ENCODE measurements around the gene PCSK1N. TPM values are rescaled to one million over a fixed set of nuclear protein-coding genes. Genes with fewer than 3 reads are reported as not detected.
"Not testable (repeated sequence)": the region's sequence is repeated elsewhere in the genome, so short reads cannot be mapped to it uniquely, and the experiment has no call there.

The PCSK1N gene, protein sequence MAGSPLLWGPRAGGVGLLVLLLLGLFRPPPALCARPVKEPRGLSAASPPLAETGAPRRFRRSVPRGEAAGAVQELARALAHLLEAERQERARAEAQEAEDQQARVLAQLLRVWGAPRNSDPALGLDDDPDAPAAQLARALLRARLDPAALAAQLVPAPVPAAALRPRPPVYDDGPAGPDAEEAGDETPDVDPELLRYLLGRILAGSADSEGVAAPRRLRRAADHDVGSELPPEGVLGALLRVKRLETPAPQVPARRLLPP
- total RNA-seq = not detected in 2 replicates

DNA sequence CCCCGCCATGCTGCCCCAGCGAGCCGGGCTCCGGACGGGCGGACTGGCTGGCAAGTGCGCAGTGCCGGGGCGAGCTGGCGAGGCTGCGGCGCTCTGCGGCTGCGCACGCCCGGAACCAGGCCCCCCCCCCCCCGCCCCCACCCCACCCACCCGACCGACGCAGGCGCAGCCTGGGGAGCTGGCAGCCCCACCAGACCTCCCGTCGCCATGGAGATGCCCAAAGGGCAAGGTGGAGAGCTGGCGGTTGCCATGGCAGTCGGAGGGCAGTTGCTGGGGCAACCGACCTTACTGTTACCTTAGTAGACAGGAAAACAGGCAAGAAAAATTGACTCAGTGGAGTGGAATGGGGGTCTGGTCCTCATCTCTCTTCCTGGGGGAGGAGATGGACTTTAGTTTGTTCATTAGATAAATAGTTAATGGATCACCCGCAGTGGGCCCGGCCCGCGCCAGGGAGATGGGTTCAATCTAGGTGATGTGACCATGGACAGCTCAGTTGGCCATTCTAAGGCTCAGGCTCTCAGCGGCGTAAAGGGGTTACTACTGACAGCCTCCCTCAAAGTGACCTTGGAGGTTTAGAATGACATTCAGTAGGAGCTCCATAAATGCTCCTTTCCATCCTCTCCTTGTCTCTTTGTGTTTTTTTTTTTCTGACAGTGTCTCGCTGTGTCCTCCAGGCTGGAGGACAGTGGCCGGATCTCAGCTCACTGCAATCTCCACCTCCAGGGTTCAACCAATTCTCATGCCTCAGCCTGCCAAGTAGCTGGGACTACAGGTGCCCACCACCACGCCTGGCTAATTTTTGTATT lies at the start of gene PCSK1N:
Gene PCSK1N (minus strand): TSS at position 87 of the 806 bp plus-strand sequence. CDS start 78 bp downstream, at position 9.
- no peak for DNase-seq (ENCODE audit: low read depth, low spot score)

DNA sequence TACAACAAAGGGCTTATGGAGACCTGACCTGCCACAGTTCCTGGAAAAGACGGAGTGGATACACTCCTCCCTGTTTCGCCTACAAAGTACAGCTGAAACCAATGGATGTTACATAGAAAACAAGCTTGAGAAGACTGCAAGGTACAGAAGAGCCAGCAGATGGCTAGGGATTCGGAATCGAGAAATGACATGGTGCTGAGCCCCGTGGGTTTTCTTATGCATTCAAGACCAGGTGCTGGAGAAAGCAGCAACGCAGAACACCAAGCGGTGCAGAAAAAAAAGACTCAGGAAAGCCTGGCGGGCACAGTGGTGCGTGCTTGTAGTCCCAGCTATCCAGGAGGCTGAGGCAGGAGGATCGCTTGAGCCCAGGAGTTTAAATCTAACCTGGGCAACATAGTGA lies 48.3 kb upstream of the PCSK1N start:
- DNase-seq (ENCODE audit: low read depth, low spot score) = no peak

DNA sequence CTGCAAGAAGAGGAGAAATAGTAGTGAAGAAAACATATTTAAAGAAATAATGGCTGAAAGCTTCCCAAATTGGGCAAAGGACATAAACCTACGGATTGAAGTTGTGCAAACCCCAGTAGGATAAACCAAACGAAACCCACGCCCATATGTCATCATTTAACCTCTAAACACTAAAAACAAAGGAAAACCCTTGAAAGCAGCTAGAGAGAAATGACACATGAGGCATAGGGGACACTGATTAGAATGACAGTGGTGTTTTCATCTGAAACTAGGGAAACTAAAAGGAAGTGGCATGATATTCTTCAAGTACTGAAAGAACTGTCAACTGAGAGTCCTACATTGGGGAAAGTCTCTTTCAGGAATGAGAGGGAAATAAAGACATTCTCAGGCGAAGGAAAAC lies 41.5 kb upstream of the PCSK1N start:
- DNase-seq (ENCODE audit: low read depth, low spot score) = not testable (repeated sequence)

DNA sequence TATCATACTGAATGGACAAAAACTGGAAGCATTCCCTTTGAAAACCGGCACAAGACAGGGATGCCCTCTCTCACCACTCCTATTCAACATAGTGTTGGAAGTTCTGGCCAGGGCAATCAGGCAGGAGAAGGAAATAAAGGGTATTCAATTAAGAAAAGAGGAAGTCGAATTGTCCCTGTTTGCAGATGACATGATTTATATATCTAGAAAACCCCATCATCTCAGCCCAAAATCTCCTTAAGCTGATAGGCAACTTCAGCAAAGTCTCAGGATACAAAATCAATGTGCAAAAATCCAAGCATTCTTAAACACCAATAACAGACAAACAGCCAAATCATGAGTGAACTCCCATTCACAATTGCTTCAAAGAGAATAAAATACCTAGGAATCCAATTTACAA lies 36.6 kb upstream of the PCSK1N start:
- not testable (repeated sequence) for DNase-seq (ENCODE audit: low read depth, low spot score)

DNA sequence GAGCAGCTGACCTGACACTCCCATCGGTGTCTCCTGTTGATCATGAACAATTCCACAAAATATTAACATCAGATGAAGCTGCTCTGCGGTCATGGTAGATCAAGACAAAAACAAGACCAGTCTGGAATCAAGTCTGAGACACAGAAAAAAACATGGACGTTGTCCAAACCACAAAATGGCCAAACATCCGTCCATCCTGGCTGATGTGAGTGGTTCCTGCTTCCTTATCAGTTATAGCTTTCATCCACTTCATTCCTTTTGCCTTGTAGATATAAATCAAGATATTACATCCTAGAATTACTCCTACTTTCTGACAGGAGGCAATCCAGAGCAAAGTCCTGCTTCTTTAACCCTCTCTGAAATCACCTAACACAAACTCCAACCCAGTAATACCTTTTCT lies 28.8 kb upstream of the PCSK1N start:
- DNase-seq (ENCODE audit: low read depth, low spot score) = no peak

DNA sequence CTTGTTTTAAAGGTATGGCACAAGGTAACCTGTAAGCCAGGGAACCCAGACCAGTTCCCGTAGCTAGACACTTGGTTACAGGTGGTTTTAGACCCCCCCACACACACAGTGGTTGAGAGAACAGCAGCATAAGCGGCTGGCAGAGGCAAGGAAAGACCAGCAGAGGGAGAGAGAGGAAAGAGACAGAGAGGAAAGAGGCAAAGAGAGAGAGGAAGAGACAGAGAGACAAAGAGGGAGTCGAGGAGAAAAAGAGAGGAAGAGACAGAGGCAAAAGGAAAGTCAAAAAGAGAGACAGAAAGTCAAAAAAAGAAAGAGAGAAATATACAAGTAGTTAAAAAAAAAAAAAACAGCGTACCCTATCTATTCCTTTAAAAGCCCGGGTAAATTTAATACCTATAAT lies 19.5 kb upstream of the PCSK1N start:
- DNase-seq (ENCODE audit: low read depth, low spot score) = no peak

DNA sequence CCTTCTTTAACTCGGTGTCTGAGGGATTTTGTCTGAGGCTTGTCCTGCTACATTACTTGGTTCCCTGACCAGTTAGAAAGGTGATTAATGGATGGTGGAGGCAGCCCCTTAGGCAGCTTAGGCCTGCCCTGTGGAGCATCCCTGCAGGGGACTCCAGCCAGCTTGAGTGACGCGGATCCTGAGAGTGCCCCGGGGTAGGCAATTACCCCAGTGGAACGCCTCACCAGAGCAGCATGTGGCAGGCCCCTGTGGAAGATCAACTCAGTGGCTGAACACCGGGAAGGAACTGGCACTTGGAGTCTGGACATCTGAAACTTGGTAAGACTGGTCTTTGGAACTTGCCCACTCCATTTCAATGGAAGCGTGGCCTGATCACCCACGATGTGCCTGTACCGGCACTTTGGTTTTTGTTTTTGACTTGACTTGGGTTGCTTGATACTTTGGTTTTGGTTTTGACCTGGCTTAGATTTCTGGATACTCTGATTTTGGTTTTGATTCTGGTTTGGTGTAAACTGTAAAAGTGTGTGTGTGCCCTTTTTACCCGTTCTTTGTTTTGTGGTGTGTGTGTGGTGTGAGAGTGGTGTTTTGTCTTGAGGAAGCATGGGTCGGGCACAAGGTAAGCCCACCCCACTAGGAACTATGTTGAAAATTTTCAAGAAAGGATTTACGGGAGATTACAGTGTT lies 18.9 kb upstream of the PCSK1N start:
- DNase-seq (ENCODE audit: low read depth, low spot score) = not testable (repeated sequence)

DNA sequence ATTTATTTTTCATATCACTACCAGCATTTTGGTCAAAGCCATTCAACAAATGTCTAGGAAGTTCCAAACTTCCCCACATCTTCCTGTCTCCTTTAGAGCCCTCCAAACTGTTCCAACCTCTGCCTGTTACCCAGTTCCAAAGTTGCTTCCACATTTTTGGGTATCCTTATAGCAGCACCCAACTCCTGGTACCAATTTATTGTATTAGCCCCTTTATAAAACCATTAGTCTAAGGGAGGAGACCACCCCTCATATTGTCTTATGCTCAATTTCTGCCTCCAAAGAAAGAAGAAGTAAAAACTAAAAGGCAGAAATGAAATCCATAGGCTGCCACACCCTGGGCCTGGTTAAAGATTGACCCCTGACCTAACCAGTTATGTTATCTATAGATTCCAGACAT lies 18.1 kb upstream of the PCSK1N start:
- DNase-seq (ENCODE audit: low read depth, low spot score) = not testable (repeated sequence)

DNA sequence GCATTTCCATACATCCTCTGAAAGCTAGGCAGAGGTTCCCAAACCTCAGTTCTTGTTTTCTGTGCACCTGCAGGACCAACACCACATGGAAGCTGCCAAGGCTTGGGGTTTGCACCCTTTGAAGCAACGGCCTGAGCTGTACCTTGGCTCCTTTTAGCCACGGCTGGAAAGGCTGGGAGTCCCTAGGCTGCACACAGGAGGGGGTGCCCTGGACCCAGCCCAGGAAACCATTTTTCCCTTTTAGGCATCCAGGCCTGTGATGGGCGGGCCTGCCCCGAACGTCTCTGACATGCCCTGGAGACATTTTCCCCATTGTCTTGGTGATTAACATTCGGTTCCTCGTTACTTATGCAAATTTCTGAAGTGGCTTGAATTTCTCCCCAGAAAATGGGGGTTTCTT lies 17.4 kb upstream of the PCSK1N start:
- DNase-seq (ENCODE audit: low read depth, low spot score) = no peak

DNA sequence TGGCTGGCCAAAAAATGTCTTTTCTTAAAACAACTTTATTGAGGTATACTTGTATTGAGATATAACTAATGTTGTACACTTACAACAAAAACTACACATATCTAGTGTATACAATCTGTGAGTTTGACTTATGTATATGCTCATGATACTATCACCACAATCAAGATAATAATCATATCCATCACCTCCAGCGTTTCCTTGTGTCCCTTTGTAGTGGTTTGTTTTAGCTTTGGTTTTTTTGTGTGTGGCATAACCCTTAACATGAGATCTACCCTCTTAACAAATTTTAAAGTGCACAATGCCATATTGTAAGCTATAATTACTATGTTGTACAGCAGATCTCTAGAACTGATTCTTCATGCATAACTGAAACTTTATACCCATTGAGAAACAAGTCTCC lies 13.4 kb upstream of the PCSK1N start:
- DNase-seq (ENCODE audit: low read depth, low spot score) = no peak

DNA sequence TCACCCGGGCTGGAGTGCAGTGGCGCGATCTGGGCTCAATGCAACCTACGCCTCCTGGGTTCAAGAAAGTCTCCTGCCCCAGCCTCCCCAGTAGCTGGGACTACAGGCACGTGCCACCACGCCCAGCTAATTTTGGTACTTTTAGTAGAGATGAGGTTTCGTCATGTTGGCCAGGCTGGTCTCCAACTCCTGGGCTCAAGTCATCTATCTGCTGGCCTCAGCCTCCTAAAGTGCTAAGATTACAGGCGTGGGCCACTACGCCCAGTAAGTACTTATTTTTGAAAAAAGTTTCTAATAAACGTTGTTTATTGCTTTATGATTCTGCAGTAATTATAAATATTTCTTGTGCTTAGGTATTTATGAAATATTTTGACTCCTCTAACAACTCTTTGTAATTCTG lies 4.3 kb upstream of the PCSK1N start:
- no peak for DNase-seq (ENCODE audit: low read depth, low spot score)

DNA sequence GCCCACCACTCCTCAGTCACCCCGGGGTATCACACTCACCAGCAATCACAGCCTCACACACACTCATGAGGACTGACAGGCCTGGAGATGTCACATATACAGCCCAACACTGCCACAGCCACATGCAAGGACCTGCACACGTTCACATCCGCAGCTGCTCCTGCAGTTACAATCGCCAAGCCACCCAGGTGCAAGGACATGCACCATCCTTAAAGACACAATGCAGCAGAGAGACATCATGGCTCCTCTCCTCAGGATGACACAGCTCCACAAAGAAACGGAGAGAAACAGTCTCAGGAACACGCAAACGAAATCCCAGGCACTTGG lies 1.1 kb downstream of the PCSK1N start:
- no peak for DNase-seq (ENCODE audit: low read depth, low spot score)

DNA sequence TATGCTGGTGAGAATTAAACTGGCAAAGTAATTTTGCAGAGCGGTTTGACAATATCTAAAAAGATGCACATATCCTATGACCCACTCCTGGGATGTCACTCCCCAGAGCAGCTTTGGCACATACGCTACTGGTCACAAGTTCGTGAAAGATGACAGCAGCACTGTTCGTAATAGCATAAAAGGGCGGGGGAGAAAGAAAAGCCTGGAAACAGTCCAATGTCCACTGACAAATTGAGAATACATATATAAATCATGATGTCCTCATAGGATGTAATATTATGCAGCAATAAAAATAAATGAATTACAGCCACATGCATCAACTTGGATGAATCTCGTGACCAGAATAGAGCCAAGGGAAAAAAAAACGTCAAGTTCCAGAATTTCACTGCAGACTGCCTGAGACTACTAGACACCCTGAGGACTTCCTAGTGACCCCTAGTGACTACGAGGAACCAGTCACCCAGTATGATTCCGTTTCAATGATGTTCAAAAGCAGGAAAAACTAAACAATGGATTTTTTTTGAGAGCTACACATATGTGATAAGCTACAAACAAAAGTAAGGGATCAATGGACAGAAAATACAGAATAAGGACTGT lies 1.8 kb downstream of the PCSK1N start:
- no peak for DNase-seq (ENCODE audit: low read depth, low spot score)

DNA sequence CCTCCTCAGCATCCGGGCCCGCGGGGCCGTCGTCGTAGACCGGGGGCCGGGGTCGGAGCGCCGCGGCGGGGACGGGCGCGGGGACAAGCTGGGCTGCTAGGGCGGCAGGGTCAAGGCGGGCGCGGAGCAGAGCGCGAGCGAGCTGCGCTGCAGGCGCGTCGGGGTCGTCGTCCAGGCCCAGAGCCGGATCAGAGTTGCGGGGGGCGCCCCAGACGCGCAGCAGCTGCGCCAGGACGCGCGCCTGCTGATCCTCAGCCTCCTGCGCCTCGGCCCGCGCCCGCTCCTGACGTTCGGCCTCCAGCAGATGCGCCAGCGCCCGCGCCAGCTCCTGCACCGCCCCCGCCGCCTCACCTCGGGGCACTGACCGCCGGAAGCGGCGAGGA lies 3.5 kb downstream of the PCSK1N start:
- DNase-seq (ENCODE audit: low read depth, low spot score) = no peak

DNA sequence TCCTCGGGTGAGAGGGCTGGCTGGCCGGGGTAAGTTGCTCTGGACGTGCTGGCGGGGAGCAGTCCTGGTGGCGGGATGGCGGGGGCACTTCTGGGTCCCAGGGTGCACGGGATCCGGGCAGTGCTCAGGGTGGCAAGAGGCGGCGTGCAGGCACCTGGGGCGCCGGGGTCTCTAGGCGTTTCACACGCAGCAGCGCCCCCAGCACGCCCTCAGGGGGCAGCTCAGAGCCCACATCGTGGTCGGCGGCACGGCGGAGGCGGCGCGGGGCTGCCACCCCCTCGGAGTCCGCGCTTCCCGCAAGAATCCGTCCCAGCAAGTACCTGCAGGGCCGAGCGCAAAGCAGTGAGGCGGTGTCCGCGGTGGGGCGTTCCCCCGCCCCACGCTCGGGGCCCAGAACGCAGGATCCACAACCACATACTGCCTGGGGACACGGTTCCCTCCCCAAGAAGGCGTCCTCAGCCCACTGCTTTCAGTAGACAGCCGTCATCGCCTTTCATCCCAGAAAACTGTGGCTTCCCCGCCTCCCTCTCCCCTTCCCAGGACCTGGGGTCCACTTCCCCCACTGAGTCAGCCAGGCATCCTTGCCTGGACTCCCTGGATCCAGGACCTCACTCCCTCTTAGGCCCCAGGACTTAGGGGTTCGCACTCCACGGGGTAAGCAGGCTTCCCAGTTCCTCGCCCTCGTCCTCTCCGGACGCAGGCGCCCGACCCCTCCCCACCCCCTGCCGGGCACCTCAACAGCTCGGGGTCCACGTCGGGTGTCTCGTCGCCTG lies 4.1 kb downstream of the PCSK1N start:
- no peak for DNase-seq (ENCODE audit: low read depth, low spot score)

DNA sequence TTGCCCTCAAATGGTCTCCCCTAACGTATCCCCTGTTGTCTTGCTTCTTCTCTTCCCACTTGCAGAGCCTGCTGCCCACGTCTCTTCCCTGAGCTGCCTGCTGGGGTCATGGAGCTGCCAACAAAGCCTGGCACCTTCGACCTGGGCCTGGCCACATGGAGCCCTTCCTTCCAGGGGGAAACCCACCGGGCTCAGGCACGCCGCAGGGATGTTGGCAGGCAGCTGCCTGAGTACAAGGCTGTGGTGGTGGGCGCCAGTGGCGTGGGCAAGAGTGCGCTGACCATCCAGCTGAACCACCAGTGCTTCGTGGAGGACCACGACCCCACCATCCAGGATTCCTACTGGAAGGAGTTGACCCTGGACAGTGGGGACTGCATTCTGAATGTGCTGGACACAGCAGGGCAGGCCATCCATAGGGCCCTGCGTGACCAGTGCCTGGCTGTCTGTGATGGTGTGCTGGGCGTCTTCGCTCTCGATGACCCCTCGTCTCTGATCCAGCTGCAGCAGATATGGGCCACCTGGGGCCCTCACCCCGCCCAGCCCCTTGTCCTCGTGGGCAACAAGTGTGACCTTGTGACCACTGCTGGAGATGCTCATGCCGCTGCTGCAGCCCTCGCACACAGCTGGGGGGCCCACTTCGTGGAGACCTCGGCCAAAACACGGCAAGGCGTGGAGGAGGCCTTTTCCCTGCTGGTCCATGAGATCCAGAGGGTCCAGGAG lies 6.2 kb downstream of the PCSK1N start:
- DNase-seq (ENCODE audit: low read depth, low spot score) = no peak

DNA sequence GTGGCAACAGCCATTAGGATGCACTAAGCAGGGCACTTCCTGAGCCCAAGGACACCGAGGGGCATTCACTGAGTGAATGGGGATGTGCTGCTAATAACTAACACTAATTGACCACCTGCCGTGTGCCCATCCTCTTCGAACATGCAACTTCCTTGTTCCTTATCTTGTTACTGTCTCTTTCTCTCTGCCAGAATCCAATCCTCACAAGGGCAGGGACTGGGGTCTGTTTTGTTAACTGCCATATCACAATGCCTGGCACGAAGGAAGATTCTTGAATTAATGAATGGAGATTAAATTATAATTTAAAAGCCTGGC lies 7.8 kb downstream of the PCSK1N start:
- DNase-seq (ENCODE audit: low read depth, low spot score) = no peak

DNA sequence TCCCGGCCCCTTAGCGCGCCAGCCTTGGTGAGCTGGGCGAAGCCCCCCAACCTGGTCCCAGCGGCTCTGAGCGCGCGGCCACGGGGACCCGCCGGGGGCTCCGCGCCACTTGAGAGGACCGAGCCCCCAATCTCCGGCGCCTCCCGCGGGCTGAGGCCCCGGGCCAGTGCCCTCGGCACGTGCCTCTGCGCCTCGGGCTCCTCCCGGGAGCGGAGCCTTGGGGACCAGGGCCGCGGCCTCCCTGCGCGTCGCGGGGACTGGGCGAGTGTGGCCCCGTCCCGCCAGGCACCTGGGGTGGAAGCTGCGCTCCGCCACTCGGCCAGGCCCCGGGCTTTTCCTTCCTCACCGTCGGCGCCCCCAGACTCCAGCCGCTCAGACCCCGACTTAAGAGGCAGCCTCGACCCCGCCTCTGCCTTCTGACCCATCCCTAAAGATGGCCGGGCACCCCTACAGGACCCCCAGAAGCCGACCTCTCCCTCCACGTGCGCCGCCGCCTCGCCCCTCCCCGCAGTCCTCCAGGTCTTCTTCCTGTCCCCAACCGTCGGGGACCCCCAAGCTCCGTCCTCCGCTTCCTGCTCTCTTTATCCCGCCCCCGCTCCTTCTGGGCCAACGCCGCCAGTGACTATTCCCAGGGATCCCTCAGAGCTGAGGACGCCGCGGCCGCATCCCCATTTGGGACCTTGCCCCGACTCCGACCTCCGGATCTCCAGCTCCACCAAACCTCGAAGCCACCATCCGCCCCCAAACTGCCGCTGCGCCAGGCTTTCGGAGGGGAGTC lies 8.3 kb downstream of the PCSK1N start:
- no peak for DNase-seq (ENCODE audit: low read depth, low spot score)

DNA sequence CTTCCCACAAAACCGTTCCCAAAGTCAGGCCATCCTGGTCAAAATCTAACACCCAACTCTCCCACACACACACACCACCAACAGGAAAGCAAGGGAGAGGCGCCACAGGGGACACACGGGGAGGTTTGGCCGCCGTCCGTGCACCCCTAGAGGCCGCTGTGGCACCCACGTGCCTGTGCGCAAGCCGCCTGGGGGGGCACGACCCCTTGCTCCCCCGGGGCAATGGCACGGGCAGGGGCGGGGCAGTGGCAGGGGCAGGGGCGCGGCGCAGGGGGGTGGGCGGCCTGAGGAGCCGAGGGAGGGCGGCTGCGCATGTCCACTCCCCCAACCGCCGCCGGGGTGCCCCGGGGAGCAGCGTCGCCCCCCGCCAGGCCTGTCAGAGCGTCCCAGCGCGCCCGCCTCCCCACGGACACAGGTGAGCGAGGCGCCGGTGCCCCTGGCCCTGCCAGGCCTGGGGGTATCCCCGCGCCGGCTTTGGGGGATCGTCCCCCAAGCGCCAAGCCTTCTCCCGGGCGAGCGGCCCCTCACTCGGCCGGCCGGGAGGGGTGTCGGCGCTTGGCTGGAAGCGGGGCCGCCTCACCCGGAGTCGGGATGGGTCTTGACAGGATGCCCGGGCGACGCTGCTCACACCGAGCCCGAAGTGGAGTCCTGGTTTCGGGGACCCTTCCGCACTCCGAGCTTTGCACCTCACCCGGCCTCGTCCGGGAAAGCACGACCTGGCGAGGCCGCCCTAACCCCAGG lies 9.1 kb downstream of the PCSK1N start, which contains the start of gene ERAS:
Gene ERAS (plus strand): TSS at position 379 of the 741 bp plus-strand sequence. CDS start 2,611 bp downstream, outside the sequence.
- no peak for DNase-seq (ENCODE audit: low read depth, low spot score)

Data from pulmonary artery endothelial cell (primary cell).